Erythroblast (primary cell): ENCODE data around the gene GJA4.

Experiments used
- GATA1 ChIP-seq: IDR thresholded peaks from 2 replicates; pipeline ENCODE4 v1.6.1; 2011; ENCODE audit warnings: low read depth, mild to moderate bottlenecking, control low read depth, low read length, moderate library complexity
- POLR2A ChIP-seq: IDR thresholded peaks from 2 replicates; pipeline ENCODE4 v1.6.1; 2011; ENCODE audit warnings: mild to moderate bottlenecking, low read length

GRCh38 chr1:34761776-34762307 lies 31.0 kb upstream of the GJA4 start:
- TF ChIP-seq POLR2A (no peak), GATA1 (no peak)
